Type B pancreatic cell (in vitro differentiated cells): ENCODE results near the gene KMT5B. TPM values are rescaled to one million over a fixed set of nuclear protein-coding genes. Genes with fewer than 3 reads are reported as not detected.
A peak's percentile ranks its signal among the peaks of the same experiment; 100 is the strongest.

Experiments
- DNase-seq: peaks from one replicate; pipeline ENCODE4 v3.0.0; 2021; ENCODE audit warnings: mixed read lengths; ENCODE audit not compliant: unreplicated experiment; ENCODE audit errors: extremely low spot score
- H3K27ac Mint-ChIP-seq: 2 replicates; pipeline ENCODE4 v1.8.0; 2021; ENCODE audit warnings: mild to moderate bottlenecking, mixed read lengths
- H3K27me3 Mint-ChIP-seq: 2 replicates; pipeline ENCODE4 v1.8.0; 2021; ENCODE audit warnings: mixed read lengths
- H3K36me3 Mint-ChIP-seq: 2 replicates; pipeline ENCODE4 v1.8.0; 2021; ENCODE audit warnings: mixed read lengths
- H3K4me1 Mint-ChIP-seq: one replicate; pipeline ENCODE4 v1.8.0; 2021; ENCODE audit warnings: mixed read lengths; ENCODE audit not compliant: unreplicated experiment
- H3K4me3 Mint-ChIP-seq: 2 replicates; pipeline ENCODE4 v1.8.0; 2021; ENCODE audit warnings: mild to moderate bottlenecking, mixed read lengths
- H3K9me3 Mint-ChIP-seq: 2 replicates; pipeline ENCODE4 v1.8.0; 2021; ENCODE audit warnings: mixed read lengths
- CTCF ChIP-seq: fragments of 200-600 bp; sonication (generic); conservative IDR thresholded peaks from 2 replicates; pipeline ENCODE4 v1.5.0; 2021; ENCODE audit warnings: antibody characterized with exemption, mild to moderate bottlenecking
- total RNA-seq: library from RNA; stranded (reverse); gene quantifications from 2 replicates; pipeline ENCODE4 v1.2.1, GENCODE V29; 2021; ENCODE audit warnings: low replicate concordance

The KMT5B gene
- total RNA-seq, 1 donor from 2014 or later = 54.4 TPM

- Mint-ChIP-seq H3K36me3 (no peaks in the 10 kb centered on the region), H3K4me1 (peaks cover 40% of the 10 kb centered on the region), H3K9me3 (no peaks in the 10 kb centered on the region), H3K27ac (peak overlapping the region; percentile 91), H3K27me3 (peaks cover 7% of the 10 kb centered on the region), H3K4me3 (peak overlapping the region; percentile 94)
- no peak for DNase-seq
- no peak for TF ChIP-seq CTCF
These were observed 1.6 kb downstream of the KMT5B start for GRCh38 chr11:68211546-68211945.

- Mint-ChIP-seq H3K4me1 (peaks cover 41% of the 10 kb centered on the region), H3K4me3 (no peak overlapping the region), H3K27ac (peak overlapping the region; percentile 9), H3K9me3 (no peaks in the 10 kb centered on the region), H3K27me3 (no peaks in the 10 kb centered on the region), H3K36me3 (no peaks in the 10 kb centered on the region)
- DNase-seq = no peak
- peak; percentile 87 for TF ChIP-seq CTCF
These were observed 6.9 kb downstream of the KMT5B start for GRCh38 chr11:68206211-68206610.

- Mint-ChIP-seq H3K4me1 (peaks cover 37% of the 10 kb centered on the region), H3K27ac (no peak overlapping the region), H3K9me3 (no peaks in the 10 kb centered on the region), H3K27me3 (no peaks in the 10 kb centered on the region), H3K36me3 (no peaks in the 10 kb centered on the region), H3K4me3 (no peak overlapping the region)
- TF ChIP-seq CTCF = no peak
- DNase-seq = no peak
These were observed 8.7 kb downstream of the KMT5B start for GRCh38 chr11:68204402-68204801.

DNA sequence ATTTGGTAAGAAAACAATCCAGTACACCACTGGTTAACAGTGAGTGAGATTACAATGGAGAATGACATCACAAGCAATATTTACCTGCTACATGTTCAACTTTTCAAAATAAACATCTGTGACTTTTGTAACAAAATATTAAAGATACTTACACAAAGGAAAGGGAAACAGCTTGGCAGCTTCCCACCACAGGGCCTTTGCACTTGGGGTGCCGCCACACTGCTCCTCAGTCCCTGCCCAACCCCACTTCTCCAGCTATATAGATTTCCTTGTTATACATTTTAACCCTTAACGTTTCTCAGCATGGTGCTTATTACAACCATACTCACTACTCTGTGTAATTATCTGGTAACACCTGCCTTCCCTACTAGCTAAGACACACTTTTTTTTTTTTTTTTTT, 10.9 kb downstream of the KMT5B start:
- Mint-ChIP-seq H3K9me3 (no peaks in the 10 kb centered on the region), H3K4me1 (peaks cover 29% of the 10 kb centered on the region)
- TF ChIP-seq CTCF = no peak

DNA sequence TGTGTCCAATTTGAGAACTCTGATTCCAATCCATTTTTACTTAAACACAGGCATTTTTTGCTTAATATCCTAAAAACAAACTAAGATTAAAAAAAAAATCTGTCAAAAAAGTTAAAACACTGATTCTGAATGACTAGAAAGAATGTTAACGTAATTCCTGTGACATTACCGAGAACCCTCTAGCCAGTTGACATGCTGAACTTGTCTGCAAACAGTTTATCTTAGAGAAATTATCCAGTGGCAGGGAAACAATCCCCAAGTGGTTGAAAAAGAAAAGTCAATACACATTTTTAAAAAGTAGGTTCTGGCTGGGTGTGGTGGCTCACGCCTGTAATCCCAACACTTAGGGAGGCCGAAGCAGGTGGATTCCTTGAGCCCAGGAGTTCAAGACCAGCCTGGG, 11.6 kb downstream of the KMT5B start:
- Mint-ChIP-seq H3K27me3 (no peaks in the 10 kb centered on the region), H3K27ac (no peak overlapping the region), H3K4me3 (no peak overlapping the region), H3K9me3 (no peaks in the 10 kb centered on the region), H3K4me1 (peaks cover 25% of the 10 kb centered on the region), H3K36me3 (peaks cover 4% of the 10 kb centered on the region)
- TF ChIP-seq CTCF = no peak
- DNase-seq = no peak

More for the DNA sequence above, 10.9 kb downstream of the KMT5B start:
- Mint-ChIP-seq H3K4me3 (no peak overlapping the region), H3K36me3 (peaks cover 4% of the 10 kb centered on the region), H3K27me3 (no peaks in the 10 kb centered on the region), H3K27ac (no peak overlapping the region)
- DNase-seq = no peak

DNA sequence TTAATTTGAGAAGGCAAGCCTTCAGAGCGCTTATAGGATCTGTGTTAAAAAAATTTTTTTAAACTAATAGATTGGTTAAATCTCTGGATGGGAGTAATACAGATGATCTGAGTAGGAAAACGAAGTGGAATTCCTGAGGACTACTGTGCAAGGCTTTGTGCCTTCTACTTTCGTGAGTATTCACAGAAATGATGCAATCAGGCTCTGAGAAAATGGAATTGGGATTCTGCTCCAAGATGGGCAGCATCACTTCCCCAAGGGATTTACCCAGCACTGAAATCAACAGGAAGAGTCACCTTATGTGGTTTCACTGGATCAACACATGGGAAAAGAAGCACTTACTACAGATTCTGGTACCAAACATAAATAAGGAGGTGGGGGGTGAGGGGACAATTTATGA, 12.5 kb downstream of the KMT5B start:
- Mint-ChIP-seq H3K4me1 (peaks cover 23% of the 10 kb centered on the region), H3K4me3 (no peak overlapping the region), H3K27me3 (no peaks in the 10 kb centered on the region), H3K9me3 (no peaks in the 10 kb centered on the region), H3K27ac (no peak overlapping the region), H3K36me3 (peaks cover 4% of the 10 kb centered on the region)
- DNase-seq = no peak
- no peak for TF ChIP-seq CTCF
